ENCODE results near the gene CCDC97.

DNA sequence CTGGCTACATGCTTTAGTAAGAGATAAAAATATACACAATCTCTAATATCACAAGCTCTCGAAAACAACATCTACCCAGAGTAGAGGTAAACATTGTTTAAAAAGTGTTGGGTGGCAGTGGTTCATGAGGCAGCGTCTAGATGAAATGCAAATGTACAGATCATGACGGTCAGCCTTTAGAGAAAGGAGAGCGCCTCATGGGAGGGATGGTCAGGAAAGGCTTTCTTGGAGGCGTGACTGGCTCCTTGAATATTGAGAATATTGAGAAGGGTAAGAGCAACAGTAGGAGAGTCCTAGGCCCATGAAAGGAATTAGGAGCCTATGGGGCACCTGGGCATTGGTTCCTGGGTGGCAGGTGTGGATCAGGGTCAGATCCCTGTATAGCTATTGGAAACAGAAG lies 35.2 kb upstream of the CCDC97 start:
- TF ChIP-seq EZH2 (IDR thresholded peaks at IDR 0.05; ENCODE audit: low read length, unreplicated experiment), result no peak
- TF ChIP-seq, protein P1, sequence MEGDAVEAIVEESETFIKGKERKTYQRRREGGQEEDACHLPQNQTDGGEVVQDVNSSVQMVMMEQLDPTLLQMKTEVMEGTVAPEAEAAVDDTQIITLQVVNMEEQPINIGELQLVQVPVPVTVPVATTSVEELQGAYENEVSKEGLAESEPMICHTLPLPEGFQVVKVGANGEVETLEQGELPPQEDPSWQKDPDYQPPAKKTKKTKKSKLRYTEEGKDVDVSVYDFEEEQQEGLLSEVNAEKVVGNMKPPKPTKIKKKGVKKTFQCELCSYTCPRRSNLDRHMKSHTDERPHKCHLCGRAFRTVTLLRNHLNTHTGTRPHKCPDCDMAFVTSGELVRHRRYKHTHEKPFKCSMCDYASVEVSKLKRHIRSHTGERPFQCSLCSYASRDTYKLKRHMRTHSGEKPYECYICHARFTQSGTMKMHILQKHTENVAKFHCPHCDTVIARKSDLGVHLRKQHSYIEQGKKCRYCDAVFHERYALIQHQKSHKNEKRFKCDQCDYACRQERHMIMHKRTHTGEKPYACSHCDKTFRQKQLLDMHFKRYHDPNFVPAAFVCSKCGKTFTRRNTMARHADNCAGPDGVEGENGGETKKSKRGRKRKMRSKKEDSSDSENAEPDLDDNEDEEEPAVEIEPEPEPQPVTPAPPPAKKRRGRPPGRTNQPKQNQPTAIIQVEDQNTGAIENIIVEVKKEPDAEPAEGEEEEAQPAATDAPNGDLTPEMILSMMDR (conservative IDR thresholded peaks at IDR 0.05; ENCODE audit: low read depth, low read length), result no peak

Measured in PC-3 (cell line).